C1 segment of cervical spinal cord (tissue), 14 donors: Measurements from ENCODE around the gene RGS4.

Source experiments
- DNase-seq, 14 donors: peaks; one replicate each; lab custom pipeline; 2025; lab: John Stamatoyannopoulos, UW

RGS4 gene

DNA sequence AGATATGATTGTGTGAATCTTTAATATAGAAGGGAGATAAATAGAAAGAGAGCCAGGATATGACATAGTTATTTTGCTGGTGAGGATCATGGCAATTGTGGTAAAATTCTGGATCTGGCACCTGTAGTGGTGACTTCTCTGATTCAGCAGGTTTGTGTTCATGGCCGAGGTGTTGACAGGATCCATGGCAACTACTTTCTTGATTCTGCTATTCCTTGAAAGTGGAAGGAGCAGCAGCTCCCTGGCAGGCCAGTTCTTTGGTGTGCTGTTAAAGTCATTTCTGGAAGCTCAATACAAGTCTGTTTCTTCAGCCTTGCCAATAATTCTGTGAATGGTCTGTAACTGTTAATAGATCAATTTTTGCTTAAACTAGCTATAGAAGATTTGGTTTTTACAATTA lies 33.4 kb downstream of the RGS4 start:
- no peak for DNase-seq

DNA sequence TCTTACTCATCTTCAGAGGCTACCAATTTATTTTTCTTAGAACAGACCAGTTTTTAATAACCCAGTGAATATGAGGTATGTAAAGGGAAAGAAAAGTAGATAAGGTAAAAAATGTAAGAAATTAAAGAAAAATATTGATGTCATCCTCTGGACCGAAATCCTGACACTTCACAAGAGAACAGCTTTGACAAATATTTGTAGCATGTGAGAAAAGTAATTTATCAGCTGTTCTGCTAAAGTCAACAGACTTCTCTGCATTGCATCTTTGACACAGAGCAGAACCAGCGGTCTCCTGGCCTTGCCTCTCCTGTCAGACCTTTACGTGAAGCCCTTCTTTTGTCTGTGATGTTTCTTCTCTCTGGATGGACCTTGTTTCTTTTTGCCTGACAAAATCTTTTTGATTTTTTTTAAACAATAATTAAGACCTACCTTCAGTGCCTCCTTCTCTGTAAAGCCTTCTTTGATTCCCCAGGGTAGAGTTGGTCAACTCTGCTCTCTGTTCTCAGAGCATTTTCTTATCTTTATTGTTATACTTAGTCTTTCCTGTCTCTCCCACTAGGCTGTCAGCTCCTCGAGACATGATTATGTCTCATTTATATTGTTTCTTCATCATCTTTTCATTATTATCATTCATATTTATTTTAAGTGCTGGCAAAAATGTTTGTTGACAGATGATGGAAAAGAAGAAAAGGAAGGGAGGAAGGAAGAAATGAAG lies 35.4 kb downstream of the RGS4 start:
- DNase-seq, result no peak

DNA sequence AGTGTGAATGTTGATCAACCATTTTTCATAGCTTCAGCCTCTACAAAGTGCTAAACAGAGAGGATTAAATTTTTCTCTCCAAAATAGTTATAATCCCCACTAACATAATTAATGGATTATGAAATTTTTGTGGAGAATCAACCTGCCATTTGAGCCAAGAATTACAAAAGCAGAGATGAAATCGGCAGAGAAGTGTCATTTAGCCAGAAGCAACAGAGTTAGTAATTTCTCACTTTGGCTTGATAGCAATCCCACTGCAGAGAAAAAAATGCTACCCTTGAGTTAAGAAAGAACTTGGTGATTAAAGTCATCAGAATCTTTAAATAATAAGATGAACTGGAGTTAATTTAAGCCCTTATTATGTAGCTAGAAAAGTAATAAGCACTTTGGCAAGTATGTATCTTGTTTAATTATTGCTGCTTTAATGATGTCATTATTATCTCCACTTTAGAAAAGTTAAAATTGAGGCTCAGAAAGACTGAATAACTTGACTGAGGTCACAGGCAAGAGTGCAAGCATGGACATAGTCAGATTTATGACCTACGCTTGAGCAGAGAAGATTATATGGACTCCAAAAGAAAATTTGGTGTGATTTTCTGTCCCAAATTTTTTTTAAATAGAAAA lies 37.3 kb downstream of the RGS4 start:
- no peak for DNase-seq

DNA sequence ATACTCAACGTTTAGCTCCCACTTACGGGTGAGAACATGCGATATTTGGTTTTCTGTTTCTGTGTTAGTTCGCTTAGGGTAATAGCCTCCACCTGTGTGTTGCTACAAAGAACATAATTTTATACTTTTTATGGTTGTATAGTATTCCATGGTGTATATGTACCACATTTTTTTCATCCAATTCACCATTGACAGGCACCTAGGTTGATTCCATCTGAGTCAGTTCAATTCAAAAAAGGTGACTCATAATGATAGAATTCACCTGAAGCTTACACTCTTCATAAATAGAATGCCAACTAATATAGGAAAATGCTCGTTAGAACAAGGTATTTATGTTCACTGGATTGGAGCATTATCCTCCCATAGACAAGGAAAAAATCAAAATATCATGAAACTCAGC lies 38.5 kb downstream of the RGS4 start:
- no peak for DNase-seq

DNA sequence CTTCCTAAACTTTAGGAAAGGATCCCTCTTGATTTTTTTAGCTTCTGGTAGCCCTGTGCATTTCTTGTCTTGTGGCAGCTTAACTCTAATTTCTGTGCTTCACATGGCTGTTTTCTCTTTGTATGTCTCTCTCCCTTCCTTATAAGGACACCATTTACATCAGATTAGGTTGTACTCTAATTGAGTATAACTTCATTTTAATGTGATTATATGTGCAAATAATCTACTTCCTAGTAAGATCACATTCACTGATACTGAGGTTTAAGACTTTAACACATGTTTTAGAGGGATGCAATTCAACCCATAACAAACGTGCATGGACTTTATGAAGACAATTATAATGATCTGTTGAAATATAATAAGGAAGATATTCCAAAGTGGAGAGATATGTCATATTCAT lies 46.7 kb downstream of the RGS4 start:
- no peak for DNase-seq

DNA sequence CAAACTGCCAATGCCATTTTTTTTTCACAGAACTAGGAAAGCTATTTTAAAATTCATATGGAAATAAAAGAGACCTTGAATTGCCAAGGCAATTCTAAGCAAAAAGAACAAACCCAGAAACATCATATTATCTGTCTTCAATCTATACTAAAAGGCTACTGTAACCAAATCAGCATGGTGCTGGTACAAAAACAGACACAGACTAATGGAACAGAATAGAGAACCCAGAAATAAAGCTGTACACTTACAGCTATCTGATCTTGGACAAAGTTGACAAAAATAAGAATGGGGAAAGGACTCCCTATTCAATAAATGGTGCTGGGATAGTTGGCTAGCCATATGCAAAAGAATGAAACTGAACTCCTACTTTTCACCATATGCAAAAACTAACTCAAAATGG lies 50.5 kb downstream of the RGS4 start:
- no peak for DNase-seq

DNA sequence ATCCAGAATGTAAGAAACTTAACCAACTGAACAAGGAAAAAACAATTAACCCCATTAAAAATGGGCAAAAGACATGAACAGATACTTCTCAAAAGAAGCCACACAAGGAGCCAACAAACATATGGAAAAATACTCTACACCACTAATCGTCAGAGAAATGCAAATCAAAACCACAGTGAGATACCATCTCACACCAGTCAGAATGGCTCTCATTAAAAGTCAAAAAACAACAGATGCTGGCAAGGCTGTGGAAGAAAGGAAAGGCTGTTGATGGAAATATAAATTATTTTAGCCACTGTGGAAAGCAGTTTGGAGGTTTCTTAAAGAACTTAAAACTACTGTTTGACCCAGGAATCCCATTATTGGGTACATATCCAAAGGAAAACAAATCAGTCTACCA lies 51.2 kb downstream of the RGS4 start:
- DNase-seq, result no peak

DNA sequence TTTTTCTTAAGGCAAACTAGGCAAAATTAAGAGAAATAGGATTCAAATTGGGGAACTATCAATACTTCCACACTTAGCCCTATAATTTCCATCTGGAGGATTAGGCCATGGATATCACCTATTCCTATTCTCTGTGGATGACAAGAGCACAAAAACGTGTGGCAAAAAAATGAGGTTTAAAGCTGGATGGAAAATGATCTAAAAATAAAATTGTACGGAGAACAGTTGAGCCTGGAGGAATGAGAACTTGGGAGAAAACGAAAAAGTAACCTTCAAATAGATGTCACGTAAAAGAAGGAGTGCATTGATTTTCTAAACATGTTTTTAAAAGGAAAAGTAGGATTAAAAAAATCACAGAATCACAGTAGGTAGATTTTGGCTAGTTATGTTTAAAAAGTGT lies 55.7 kb downstream of the RGS4 start:
- DNase-seq, result no peak
